HG02852 (cell line): ENCODE measurements around the gene QARS1.

ENCODE experiments used
- ATAC-seq: cut with Tn5 transposase; IDR thresholded peaks from one replicate; pipeline ENCODE4 v1.9.1; 2021; ENCODE audit warnings: mild to moderate bottlenecking, moderate library complexity; ENCODE audit not compliant: unreplicated experiment

QARS1 gene

DNA sequence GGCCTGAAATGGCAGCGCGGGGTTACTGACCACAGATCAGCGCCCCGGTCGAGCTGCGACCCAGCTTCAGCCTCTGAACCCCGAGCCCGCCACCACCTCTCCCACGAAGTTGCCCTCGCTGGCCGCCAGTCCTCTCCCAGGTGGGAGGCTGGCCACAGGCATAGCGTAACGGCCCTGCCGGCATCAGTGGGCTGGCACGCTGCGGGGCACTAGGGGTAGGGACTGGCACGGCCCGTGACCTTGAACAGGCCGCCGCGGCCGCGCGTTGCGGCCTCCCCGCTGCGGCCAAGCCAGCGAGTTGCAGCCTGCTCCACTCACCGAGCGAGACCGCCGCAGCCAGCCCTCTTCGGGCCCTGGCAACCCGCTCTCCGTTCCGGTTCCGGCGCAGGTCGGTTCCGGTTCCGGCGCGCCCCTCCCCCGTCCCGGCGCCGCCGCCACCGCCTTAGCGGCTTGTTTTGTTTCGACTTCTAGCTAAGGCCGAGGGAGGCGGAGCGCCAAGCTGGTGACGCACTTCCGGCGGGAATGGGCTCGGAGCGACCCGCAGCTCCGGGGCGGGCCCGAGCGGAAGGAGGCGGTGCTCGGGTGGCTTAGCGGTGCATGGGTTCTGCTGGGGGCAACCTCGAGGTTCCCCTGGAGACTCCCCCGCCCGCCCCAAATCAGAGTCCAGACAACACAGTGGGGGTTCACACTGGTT, 16.0 kb upstream of the QARS1 start, which contains the start of gene USP19:
USP19 (minus strand) TSS at position 386 of the 694 bp plus-strand sequence. CDS start 1,678 bp downstream, outside the sequence.
- ATAC-seq, result peak; percentile 88

DNA sequence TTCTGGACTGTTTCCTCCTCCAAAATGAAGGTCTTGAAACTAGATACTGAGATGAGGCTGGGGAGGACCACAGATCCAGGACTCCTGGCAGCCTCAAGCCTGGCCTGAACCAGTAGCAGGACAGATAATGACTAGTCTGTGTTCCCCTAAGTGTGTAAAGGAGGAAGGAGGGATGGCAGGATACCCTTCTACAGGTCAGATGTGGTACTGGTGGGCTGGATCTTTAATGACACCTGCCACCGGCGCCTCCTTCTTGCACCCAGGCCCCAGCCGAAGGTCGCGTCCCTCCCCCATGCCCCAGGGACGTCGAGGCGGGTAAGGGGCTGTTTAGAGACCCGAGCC, 15.5 kb upstream of the QARS1 start:
- ATAC-seq, result no peak

DNA sequence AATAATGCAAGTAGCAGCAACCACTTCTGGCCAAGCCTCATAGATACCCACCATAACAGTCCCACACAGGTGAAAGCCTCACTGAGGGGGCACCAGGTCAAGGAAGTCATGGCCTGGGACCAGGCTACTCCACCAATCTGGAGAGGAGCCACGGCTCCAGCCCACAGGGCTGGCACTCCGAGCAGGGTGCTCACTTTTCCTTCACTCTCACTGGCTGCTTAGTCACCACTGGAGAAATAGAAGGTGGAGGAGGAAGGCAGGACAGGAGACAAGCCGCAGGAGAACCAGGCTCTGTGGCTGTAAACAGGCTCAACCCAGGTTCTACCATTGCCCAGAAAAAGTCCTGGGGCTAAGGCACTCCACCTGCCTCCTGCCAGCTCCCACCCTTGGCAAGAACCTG, 14.9 kb upstream of the QARS1 start:
- no peak for ATAC-seq

DNA sequence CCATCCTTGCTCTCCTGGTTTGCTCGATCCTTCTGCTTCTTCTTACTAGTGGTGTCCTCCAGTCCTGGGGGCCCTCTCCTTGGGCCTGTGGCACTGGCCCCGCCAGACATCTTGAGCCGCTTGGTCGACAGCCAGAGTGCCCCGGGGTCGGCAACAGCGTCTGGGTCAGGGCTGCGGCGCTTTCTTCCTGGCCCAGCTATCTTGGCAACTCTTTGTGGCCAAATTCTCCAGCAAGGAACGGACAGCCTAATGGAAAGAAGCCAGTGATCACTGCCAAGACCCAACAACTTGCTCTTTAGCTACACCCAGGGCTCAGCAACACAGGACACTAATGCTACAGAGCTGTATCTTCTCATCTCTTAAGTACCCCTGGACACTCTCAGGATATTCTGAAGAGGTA, 14.5 kb upstream of the QARS1 start:
- no peak for ATAC-seq

DNA sequence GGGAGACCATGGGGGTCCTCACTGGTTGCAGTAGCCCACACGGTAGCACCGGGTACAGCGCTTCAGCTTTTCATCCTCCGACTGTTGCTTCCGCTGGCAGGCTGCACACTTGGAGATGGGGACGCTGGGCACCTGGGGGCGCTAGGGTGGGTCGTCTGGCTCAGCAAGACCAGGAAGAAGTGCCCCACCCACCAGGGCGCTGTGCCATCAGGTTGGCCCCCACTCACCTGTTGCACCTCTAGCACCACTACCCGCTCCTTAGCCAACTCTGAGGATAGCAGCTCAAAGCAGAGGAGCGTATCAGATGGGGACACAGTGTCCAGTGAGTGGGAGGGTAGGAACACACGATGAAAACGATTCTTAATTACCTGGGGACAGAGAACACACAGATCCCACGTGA, 7.7 kb upstream of the QARS1 start:
- ATAC-seq, result no peak

DNA sequence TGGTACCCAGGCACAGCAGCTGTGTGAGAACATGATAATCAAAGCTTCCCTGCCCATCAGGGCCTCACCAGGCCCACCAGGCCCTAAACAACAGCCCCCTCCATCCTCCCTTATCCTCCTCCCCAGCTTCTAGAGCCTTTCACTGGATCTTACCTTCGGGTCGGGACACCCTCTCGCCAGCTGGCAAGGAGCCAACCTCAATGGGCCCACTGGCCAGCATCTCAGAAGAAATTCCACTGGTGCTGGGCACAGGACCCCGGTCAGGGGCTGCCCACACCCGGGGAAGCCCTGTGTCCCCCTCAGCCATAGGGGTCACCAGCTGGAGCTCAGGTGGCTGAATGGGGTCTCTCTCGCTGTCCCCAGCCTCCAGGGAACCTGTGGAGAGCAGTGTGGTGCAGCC, 6.8 kb upstream of the QARS1 start:
- no peak for ATAC-seq

DNA sequence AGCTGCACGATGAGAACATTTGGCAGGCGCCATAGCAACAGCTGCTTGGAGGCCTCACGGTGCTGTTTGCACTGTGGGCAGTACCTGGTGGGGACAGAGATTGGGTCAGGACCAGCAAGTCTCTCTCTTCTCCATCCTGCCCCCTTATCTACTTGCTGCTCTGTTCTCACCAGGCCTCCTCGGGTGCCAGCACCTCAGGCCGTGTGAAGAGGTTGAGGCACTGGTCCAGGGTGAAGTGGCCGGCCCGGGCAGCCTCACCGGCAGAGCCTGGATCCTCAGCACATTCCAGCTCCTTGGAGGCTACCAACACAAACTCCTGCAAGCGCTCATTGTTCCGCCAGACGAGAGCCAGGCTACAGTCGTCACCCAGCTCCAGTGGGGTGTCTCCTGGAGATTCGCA, 6.2 kb upstream of the QARS1 start:
- no peak for ATAC-seq

DNA sequence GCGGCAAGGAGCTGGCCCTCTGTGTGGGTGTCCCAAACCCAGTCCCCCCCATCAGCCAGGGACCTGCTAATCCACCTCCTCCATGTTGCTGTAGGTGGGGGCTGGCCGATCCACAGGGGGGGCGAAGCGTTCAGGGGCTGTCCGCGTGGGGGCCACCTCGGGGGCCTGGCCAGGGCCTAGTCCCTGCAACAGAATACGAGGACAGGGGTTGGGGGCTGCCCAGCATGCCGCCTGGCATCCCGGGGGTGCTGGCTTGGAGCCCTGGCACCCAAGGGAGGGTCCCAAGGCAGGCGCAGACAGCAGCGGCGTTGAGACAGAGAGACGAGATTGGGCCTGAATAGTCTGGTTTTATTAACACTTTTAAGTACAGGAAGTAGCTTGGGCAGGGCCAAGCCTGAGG, 3.8 kb upstream of the QARS1 start:
- no peak for ATAC-seq

DNA sequence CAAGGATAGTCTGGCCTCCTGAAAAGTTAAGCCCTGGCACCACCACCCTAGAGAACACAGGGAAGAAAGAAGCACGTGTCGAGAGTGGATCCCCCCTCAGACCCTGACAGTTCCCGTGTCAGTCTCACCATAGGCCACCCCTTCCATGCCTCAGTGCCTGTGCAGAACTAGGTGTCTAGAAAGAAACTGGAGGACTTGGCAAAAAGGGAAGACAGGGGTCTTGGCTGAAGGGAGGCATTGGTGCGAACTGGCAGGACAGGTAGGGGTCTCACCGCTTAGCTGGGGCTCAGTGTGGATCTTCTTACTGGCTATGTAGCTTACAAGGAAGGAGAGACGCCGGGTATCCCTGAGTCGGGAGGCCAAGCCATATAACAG, 518 bp downstream of the QARS1 start:
- no peak for ATAC-seq

DNA sequence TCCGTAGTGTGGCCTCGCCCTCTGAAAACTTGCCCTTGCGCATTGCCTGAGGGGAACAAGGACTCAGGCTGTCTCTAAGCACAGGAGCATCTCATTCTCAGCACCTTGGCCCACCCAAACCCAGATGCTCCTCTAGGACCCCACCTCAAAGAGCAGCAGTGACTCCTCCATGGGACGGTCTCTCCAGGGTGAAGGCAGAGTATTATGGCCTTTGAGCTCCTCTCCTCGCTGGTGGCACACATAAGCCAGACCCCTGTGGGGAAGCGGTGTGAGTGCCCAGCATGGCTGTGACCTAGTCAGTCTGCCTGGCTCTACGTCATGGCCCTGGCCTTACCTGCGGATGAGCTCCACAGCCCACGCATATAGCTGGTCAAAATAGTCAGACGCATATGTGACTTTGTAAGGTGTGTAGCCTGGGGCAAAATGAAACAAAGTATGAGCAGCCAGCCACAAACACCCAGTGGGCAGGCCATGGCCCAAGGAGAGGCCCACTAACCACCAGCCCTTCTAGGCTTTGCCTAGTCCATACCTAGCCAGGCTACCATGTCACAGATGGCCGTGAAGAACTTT, 4.4 kb downstream of the QARS1 start:
- ATAC-seq, result no peak

DNA sequence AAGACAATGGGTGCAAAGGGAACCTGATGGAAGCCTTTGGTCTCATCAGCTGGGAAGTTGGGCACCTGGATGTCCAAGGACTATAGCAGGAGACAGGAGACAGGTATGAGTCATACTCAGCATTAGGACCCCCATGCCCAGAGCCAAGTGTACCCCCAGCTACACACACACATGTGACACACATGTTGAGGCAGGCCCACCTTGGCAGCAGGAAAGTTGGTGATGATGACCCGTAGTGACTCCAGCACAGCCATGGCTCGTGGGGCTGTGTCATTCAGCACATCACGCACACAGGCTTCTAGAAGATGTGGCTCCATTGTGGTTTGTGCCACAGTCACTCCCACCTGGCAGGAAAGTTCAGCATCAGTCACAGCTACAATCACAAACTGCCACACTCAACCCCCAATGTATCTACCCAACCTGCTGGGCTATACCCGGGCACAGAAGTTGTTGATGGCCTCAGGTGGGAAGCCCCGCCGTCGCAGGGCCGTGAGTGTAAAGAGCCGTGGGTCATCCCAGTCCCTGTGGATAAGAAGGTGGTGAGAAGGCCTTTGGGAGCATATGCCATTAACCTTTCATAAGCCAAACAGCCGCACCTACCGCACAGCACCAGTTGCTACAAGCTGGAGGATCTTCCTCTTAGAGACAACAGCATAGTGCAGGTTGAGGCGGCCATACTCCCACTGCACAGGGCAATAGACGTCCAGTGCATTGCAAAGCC, 5.5 kb downstream of the QARS1 start:
- no peak for ATAC-seq

DNA sequence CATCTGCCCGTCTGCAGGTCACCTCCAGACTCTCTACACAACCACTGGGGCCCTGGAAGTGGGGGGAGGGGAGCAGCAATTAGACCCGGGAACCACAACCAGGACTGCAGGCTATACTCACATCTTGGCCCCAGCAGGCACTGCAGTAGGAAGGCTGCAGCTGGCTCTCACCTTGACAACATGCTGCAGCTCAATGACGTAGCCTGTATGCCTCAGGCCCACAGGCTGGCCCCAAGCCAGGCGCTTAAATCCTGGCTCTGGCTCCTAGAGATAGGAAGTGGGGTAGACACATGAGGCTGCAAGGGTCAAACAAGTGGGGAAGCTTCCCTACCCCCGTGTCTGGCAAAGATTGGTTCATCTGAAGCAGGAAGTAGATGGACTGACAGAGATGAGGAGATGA, 6.1 kb downstream of the QARS1 start:
- no peak for ATAC-seq

DNA sequence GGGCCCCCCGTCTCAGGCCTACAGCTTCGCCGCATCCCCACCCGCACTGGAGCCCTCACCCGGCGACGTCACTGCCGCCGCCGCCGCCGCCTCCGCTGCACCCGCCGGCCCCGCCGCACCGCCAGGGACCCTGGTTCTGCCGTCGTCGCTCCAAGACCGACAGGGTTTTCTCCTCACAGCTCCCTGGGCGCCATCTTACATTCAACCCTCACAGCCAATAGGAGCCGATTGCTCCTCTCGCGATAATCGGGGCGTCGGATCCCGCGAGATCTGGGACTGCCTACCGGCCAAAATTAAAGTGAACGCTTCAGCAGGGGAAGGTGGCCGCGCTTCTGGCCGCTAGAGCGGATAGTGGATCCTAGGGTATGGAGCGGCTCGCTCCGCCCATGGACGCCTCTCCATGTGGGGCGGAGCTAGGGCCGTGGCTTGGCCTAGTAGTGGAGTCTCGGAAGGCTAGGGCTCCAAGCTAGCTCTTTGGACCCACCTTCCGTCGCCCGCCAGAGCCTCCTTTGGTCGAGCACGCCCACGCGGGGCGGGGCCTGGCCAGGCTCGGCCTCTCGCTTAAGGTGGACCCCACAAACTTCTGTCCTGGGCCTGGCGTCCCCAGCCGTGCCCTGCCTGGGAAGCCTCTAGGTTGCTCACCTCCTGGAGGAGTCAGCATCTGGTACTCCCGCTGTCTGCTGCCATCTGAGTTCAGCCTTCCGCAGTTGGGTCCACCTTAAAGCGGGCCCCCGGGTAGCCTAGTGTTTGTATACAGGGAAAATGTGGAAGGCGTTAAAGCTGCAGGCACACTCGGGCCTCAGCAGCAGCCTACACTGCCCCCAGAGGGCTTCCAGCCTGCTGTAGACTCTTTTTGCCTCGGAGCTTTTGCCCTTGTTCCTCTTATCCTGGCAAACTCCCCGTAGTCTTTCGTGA, 10.4 kb downstream of the QARS1 start, which contains the start of gene QRICH1:
QRICH1 (minus strand) TSS at position 219 of the 915 bp plus-strand sequence. CDS start 17,054 bp downstream, outside the sequence.
- peak; percentile 73 for ATAC-seq

DNA sequence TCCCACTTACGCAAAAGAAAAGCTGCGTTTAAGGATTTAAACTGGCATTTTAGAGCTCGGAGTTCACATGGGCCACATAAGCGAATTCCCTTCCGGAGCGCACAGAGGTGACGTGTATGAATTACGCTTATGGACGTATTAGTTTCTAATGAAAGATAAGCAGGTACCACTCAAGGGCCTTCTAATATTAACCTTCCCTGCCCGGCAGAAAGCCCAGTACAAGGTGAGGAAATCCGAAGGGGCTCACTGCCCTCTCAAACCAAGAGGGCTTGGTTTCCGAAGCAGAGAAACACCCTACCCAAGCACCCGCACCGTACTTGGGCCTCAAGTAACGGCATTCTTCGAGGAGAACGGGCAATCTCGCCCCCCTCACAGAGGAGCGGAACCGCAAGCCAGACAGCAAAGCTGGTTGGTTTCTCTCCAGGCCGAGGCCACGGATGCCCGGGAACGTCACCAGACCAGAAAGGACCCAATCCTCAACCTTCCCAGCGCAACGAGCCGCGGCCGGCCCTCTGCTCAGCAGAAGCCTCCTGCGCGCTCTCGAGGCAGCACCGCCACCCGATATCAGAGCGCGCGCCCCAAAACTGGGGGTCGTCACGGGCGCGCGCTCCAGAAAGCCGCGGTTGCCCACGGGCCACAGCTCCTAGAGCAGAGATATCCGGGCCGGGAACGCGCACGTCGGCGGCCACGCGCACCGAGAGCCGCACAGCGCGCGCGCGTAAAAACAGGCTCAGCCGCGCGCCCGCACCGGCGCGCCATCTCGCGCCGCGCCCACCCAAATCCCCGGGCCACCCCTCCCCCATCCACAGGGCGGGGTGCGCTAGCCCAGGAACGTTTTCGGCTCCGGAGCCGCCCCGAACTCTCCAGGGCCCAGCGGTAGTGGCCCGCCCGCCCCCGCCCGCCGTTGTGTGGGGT, 11.4 kb downstream of the QARS1 start:
- ATAC-seq, result peak; percentile 37

DNA sequence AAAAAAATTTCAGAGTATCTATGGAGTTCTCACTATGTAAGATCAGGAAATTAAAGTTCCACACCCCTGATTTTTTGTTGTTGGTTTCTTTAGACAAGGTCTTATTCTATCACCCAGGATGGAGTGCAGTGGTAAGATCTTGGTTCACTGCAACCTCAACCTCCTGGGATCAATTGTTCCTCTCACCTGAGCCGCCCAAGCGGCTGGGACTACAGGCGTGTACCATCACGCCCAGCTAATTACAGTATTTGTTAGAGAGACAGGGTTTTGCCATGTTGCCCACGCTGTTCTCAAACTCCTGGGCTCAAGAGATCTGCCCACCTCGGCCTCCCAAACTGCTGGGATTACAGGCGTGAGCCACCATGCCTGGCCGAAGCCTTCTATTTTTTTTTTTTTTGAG, 23.1 kb downstream of the QARS1 start:
- no peak for ATAC-seq

DNA sequence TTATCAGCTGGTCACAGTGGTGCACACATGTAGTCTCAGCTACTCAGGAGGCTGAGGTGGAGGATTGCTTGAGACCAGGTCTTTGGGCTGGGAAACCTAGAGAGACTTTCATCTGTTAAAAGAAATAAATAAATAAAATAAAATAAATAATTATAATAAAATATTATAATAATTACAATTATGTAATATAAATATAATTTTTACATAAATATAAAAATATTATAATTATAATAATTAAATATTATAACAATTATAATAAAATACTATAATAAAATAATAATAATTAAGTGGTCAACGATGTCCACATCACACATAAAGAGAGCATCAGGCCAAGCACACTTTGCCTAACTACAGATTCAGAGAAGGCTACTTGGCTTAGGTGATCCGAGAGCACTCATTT, 25.3 kb downstream of the QARS1 start:
- no peak for ATAC-seq

DNA sequence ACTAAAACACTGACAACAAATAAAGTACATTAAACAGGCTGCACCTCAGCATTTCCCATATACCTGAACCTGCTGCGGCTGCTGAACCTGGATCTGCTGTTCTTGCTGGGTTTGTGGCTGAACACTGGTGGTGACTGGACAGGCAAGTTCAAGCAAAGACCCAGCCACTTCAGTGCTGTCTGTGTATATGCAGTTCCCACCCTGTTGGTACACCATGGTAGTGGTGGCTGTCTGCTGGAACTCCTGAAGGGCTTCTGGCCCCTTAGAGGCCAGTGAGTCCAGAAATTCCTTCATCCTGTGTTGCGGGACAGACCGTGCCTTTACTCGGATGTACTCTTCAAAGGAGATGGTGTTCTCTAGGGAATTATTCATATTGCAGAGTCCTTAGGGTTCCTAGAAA, 27.9 kb downstream of the QARS1 start:
- ATAC-seq, result no peak

DNA sequence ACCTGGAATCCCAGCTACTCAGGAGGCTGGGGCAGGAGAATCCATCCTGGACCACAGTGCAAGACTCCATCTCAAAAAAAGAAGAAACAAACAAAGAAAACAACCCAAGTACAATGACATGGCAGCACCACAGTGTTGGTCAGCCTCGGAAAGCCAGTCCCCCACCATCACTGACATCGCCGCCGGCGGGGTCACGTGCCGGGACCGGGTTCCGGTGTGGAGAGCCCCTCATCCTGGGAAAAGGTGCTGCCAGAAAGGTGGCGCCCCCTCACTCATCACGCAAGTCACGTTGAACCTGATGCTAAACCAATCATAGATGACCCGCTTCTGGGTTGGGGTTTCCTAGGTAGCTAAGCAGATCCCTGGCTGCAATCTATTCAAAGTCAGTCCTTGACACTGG, 28.4 kb downstream of the QARS1 start:
- no peak for ATAC-seq

DNA sequence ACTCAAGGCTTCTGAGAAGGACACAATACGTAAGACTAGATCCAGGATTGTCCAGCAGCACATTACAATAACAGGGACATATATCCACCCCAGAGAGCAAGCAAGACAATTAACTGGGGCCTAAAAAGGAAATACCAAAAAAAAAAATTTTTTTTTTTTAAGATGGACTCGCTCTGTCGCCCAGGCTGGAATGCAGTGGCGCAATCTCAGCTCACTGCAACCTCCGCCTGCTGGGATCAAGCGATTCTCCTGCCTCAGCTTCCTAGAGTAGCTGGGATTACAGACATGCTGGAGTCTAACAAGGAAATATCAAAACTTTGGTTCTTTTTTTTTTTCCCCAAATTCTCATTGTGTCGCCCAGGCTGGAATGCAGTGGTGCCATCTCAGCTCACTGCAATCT, 46.5 kb downstream of the QARS1 start:
- ATAC-seq, result no peak

DNA sequence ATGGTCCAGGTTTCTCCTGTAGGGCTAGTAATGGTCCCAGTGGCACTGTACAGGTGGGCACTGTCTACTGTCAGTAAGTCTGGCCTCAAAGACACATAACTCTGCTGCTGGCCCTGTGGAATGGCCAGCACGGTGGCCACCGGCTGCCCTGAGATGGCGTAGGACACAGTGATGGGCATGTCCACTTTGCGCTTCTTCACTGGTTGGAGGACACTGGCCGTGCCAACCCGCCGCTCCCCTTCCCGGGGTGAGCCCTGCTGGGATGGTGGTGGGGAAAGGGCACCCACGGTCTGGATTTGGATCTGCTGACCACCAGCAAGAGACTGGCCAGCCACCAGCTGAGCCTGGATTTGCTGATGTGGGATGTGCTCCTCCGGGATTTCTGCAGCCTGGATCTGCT, 47.3 kb downstream of the QARS1 start:
- ATAC-seq, result no peak
